ENCODE data around the gene UNC13B. TPM values are rescaled to one million over a fixed set of nuclear protein-coding genes. Genes with fewer than 3 reads are reported as not detected.
A peak's percentile ranks its signal among the peaks of the same experiment; 100 is the strongest.

UNC13B gene
- total and polyA plus RNA-seq, 9 of the 15 experiments (the other 6 are each of a cell fraction or from before 2014, with no cell fraction given) = 2.4 to 11.5 (median 8.6) TPM

DNA sequence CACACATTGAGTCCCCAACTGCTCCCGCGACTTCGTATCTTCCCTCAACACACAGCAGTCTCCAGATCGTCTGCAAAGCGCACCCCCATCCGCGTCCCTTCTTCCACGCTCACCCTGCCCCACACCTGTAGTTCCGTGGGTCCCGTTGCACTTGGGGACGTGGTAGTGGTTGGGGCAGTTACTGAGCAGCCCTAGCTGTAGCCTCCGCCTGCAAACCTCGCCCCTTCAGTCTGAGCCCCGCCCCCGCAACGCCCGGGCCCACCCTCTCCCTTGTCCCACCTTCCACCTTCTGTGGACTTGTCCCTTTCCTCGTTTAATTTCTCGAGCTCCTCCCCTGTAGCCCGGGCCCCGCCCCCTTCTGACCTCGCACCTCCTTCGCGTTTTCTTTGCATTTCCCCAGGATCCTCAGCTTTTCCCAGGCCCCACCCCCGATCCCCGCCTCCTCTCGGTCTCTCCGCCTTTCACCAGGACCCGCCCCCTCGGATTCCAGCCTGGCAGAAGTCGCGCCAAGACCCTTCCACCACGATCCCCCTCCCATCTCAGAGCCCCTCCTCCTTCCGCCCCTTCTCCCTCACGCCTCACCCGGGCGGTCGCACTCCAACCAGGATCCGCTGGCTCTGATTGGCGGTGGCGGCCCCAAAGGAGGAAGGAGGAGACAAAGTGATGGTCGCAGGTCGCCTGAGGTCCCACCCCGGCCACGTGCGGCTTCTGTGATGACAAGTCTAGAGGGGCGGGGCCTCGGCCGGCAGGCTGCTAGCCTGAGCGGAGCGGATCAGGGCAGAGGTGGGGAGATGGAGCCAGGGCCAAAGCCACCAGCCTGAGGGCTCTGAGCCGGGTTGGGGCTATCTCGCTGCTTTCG, 45.9 kb upstream of the UNC13B start, which contains the start of gene ATOSB (continued):
- TF ChIP-seq, protein P1, sequence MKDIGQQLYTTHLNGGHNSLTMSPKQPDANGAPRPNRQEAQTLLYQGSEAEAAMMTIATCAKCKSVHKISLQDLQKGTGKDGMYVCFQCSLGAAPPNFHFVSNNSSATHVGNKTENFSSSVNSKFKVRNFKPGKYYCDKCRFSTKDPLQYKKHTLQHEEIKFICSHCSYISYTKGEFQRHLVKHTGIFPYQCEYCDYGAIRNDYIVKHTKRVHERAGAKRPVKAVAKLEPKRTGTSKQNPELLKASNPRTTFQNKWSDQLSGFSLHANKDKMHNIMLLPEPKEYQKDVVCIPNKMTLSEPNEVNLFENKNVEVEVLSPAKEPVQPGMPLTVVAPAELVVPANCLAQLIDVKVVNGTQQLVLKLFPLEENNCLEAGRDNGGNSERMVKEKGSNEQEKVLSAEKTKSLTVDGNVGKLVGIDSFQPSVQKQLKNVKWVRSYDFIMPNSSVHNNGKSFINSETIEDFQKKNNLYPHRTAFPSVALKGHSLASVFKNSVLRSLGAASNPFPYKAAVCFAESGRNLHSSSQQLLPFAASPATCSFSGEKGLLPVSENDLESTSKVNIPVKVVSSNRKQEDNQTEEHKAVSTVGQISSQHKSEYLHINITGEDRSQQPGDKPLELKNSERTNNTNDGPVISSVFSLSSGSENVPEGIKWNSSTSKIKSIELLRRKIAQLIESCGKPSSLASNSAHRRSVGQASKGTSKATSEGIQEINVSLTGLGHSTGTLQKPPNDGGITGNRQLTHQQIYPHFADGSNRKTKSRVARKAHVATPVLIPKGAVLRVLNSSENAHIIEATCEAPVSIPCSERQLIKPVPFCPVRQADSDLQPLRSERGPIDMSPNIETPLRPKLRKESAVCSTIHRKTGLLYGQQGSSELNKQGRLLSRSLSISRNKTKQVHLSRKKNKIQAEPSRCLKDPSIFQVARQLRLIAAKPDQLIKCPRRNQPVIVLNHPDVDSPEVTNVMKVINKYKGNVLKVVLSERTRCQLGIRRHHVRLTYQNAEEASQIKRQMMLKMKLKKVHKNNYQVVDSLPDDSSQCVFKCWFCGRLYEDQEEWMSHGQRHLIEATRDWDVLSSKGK (CRISPR knock-in tag; IDR thresholded peaks at IDR 0.05) = no peak
- TF ChIP-seq, protein P2, sequence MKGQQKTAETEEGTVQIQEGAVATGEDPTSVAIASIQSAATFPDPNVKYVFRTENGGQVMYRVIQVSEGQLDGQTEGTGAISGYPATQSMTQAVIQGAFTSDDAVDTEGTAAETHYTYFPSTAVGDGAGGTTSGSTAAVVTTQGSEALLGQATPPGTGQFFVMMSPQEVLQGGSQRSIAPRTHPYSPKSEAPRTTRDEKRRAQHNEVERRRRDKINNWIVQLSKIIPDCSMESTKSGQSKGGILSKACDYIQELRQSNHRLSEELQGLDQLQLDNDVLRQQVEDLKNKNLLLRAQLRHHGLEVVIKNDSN (CRISPR knock-in tag; IDR thresholded peaks at IDR 0.05) = peak; percentile 93
- TF ChIP-seq HDAC2 (IDR thresholded peaks at IDR 0.05) (peak; percentile 60; the same call in 1 of the 2 replicates), NFXL1 (CRISPR knock-in tag; IDR thresholded peaks at IDR 0.05) (no peak), ZFP30 (CRISPR knock-in tag; IDR thresholded peaks at IDR 0.05; ENCODE audit: borderline replicate concordance) (no peak), SP2 (IDR thresholded peaks at IDR 0.05; ENCODE audit: extremely low read depth, low read depth, low read length, poor library complexity, severe bottlenecking) (no peak), L3MBTL2 (IDR thresholded peaks at IDR 0.05) (peak; percentile 89), NCOR1 (IDR thresholded peaks at IDR 0.05) (peak; percentile 32), SRSF1 (IDR thresholded peaks at IDR 0.05; ENCODE audit: low read depth, low read length) (no peak), ERF (CRISPR knock-in tag; IDR thresholded peaks at IDR 0.05) (no peak), GABPB2 (CRISPR knock-in tag; conservative IDR thresholded peaks at IDR 0.05) (no peak), ASH1L (IDR thresholded peaks at IDR 0.05; ENCODE audit: borderline replicate concordance, low read depth, partially characterized antibody) (no peak)
- TF ChIP-seq, protein P3, sequence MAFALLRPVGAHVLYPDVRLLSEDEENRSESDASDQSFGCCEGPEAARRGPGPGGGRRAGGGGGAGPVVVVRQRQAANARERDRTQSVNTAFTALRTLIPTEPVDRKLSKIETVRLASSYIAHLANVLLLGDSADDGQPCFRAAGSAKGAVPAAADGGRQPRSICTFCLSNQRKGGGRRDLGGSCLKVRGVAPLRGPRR (CRISPR knock-in tag; IDR thresholded peaks at IDR 0.05) = no peak
- TF ChIP-seq, protein P4, sequence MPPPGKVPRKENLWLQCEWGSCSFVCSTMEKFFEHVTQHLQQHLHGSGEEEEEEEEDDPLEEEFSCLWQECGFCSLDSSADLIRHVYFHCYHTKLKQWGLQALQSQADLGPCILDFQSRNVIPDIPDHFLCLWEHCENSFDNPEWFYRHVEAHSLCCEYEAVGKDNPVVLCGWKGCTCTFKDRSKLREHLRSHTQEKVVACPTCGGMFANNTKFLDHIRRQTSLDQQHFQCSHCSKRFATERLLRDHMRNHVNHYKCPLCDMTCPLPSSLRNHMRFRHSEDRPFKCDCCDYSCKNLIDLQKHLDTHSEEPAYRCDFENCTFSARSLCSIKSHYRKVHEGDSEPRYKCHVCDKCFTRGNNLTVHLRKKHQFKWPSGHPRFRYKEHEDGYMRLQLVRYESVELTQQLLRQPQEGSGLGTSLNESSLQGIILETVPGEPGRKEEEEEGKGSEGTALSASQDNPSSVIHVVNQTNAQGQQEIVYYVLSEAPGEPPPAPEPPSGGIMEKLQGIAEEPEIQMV (tag; conservative IDR thresholded peaks at IDR 0.05; ENCODE audit: low read depth) = no peak
- TF ChIP-seq, protein P5, sequence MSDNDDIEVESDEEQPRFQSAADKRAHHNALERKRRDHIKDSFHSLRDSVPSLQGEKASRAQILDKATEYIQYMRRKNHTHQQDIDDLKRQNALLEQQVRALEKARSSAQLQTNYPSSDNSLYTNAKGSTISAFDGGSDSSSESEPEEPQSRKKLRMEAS (CRISPR knock-in tag; IDR thresholded peaks at IDR 0.05) = peak; percentile 87
- TF ChIP-seq, protein P6, sequence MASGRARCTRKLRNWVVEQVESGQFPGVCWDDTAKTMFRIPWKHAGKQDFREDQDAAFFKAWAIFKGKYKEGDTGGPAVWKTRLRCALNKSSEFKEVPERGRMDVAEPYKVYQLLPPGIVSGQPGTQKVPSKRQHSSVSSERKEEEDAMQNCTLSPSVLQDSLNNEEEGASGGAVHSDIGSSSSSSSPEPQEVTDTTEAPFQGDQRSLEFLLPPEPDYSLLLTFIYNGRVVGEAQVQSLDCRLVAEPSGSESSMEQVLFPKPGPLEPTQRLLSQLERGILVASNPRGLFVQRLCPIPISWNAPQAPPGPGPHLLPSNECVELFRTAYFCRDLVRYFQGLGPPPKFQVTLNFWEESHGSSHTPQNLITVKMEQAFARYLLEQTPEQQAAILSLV (tag; IDR thresholded peaks at IDR 0.05) = no peak
- TF ChIP-seq, protein P7, sequence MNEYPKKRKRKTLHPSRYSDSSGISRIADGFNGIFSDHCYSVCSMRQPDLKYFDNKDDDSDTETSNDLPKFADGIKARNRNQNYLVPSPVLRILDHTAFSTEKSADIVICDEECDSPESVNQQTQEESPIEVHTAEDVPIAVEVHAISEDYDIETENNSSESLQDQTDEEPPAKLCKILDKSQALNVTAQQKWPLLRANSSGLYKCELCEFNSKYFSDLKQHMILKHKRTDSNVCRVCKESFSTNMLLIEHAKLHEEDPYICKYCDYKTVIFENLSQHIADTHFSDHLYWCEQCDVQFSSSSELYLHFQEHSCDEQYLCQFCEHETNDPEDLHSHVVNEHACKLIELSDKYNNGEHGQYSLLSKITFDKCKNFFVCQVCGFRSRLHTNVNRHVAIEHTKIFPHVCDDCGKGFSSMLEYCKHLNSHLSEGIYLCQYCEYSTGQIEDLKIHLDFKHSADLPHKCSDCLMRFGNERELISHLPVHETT (CRISPR knock-in tag; conservative IDR thresholded peaks at IDR 0.05 in 1 of 2, IDR thresholded peaks at IDR 0.05 in 1 of 2) = no peak
